DOHH2 (cell line): ENCODE measurements around the gene SYT13.

ENCODE experiments used
- CTCF ChIP-seq: fragments of 200-600 bp; sonication (generic); IDR thresholded peaks from one replicate; pipeline ENCODE4 v1.5.1; 2014; ENCODE audit warnings: antibody characterized with exemption, mild to moderate bottlenecking, low read depth, low read length; ENCODE audit not compliant: poor library complexity, severe bottlenecking
- EZH2phosphoT487 ChIP-seq: fragments of 200-600 bp; sonication (generic); IDR thresholded peaks from 2 replicates; pipeline ENCODE4 v1.6.1; 2017; ENCODE audit warnings: borderline replicate concordance, mild to moderate bottlenecking, antibody characterized with exemption, low read length, moderate library complexity, mixed read lengths

GRCh38 chr11:45314900-45315299 lies 28.8 kb upstream of the SYT13 start:
- TF ChIP-seq CTCF (no peak), EZH2phosphoT487 (no peak)
